ENCODE measurements around the gene STAM.

DNA sequence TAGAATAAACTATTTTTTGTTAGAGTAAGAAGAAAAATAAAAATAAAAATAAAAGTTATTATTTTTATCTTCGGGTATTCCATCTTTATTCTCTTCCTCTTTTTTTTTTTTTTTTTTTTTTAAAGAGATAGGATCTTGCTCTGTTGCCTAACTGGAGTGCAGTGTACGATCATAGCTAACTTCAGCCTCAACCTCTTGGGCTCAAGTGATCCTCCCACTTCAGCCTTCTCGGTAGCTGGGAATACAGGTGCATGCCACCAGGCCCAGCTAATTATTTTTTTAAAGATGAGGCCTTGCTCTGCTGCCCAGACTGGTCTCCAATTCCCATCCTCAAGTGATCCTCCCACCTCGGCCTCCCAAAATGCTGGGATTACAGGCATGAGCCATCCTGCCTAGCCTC is 15.4 kb downstream of the STAM start:
- no peak for TF ChIP-seq ZNF302 (tag by site-specific recombination; IDR thresholded peaks at IDR 0.05; ENCODE audit: low read depth)
- no peak for TF ChIP-seq ZBTB21 (tag by site-specific recombination; IDR thresholded peaks at IDR 0.05)
- no peak for TF ChIP-seq ZNF24 (tag by site-specific recombination; IDR thresholded peaks at IDR 0.05)
- TF ChIP-seq, protein P1, sequence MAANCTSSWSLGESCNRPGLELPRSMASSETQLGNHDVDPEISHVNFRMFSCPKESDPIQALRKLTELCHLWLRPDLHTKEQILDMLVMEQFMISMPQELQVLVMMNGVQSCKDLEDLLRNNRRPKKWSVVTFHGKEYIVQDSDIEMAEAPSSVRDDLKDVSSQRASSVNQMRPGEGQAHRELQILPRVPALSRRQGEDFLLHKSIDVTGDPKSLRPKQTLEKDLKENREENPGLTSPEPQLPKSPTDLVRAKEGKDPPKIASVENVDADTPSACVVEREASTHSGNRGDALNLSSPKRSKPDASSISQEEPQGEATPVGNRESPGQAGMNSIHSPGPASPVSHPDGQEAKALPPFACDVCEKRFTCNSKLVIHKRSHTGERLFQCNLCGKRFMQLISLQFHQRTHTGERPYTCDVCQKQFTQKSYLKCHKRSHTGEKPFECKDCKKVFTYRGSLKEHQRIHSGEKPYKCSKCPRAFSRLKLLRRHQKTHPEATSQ (tag by site-specific recombination; IDR thresholded peaks at IDR 0.05) = no peak
- TF ChIP-seq, protein P2, sequence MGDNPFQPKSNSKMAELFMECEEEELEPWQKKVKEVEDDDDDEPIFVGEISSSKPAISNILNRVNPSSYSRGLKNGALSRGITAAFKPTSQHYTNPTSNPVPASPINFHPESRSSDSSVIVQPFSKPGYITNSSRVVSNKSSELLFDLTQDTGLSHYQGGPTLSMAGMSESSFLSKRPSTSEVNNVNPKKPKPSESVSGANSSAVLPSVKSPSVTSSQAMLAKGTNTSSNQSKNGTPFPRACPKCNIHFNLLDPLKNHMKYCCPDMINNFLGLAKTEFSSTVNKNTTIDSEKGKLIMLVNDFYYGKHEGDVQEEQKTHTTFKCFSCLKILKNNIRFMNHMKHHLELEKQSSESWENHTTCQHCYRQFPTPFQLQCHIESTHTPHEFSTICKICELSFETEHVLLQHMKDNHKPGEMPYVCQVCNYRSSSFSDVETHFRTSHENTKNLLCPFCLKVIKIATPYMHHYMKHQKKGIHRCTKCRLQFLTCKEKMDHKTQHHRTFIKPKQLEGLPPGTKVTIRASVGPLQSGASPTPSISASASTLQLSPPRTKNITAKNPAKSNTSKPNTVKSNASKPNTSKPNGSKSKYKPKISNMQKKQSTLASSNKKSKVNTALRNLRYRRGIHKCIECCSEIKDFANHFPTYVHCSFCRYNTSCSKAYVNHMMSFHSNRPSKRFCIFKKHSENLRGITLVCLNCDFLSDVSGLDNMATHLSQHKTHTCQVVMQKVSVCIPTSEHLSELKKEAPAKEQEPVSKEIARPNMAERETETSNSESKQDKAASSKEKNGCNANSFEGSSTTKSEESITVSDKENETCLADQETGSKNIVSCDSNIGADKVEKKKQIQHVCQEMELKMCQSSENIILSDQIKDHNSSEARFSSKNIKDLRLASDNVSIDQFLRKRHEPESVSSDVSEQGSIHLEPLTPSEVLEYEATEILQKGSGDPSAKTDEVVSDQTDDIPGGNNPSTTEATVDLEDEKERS (tag by site-specific recombination; IDR thresholded peaks at IDR 0.05) = no peak
- TF ChIP-seq GLIS2 (tag by site-specific recombination; IDR thresholded peaks at IDR 0.05) = no peak
- TF ChIP-seq, protein P3, sequence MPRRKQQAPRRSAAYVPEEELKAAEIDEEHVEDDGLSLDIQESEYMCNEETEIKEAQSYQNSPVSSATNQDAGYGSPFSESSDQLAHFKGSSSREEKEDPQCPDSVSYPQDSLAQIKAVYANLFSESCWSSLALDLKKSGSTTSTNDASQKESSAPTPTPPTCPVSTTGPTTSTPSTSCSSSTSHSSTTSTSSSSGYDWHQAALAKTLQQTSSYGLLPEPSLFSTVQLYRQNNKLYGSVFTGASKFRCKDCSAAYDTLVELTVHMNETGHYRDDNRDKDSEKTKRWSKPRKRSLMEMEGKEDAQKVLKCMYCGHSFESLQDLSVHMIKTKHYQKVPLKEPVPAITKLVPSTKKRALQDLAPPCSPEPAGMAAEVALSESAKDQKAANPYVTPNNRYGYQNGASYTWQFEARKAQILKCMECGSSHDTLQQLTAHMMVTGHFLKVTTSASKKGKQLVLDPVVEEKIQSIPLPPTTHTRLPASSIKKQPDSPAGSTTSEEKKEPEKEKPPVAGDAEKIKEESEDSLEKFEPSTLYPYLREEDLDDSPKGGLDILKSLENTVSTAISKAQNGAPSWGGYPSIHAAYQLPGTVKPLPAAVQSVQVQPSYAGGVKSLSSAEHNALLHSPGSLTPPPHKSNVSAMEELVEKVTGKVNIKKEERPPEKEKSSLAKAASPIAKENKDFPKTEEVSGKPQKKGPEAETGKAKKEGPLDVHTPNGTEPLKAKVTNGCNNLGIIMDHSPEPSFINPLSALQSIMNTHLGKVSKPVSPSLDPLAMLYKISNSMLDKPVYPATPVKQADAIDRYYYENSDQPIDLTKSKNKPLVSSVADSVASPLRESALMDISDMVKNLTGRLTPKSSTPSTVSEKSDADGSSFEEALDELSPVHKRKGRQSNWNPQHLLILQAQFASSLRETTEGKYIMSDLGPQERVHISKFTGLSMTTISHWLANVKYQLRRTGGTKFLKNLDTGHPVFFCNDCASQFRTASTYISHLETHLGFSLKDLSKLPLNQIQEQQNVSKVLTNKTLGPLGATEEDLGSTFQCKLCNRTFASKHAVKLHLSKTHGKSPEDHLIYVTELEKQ (tag by site-specific recombination; IDR thresholded peaks at IDR 0.05; ENCODE audit: borderline replicate concordance) = no peak
- TF ChIP-seq KLF8 (tag by site-specific recombination; IDR thresholded peaks at IDR 0.05) = no peak
- TF ChIP-seq, protein P4, sequence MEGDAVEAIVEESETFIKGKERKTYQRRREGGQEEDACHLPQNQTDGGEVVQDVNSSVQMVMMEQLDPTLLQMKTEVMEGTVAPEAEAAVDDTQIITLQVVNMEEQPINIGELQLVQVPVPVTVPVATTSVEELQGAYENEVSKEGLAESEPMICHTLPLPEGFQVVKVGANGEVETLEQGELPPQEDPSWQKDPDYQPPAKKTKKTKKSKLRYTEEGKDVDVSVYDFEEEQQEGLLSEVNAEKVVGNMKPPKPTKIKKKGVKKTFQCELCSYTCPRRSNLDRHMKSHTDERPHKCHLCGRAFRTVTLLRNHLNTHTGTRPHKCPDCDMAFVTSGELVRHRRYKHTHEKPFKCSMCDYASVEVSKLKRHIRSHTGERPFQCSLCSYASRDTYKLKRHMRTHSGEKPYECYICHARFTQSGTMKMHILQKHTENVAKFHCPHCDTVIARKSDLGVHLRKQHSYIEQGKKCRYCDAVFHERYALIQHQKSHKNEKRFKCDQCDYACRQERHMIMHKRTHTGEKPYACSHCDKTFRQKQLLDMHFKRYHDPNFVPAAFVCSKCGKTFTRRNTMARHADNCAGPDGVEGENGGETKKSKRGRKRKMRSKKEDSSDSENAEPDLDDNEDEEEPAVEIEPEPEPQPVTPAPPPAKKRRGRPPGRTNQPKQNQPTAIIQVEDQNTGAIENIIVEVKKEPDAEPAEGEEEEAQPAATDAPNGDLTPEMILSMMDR (tag by site-specific recombination; IDR thresholded peaks at IDR 0.05) = no peak
